Mucosa of rectum (tissue), 2 donors: ENCODE measurements around the gene PDIA5.
A peak's percentile ranks its signal among the peaks of the same experiment; 100 is the strongest.

Source experiments
- H3K27ac ChIP-seq, 2 donors: one replicate each; pipeline ENCODE4 v1.7.0; 2013; ENCODE audit warnings: inconsistent platforms in 2 of 2, low read depth in 2 of 2, low read length in 2 of 2
- H3K27me3 ChIP-seq, 2 donors: one replicate each; pipeline ENCODE4 v1.7.0; 2013; ENCODE audit warnings: low read length in 2 of 2; ENCODE audit not compliant: control insufficient read depth in 2 of 2, insufficient read depth in 2 of 2
- H3K36me3 ChIP-seq, 2 donors: one replicate each; pipeline ENCODE4 v1.7.0; 2013; ENCODE audit warnings: low read length in 2 of 2; ENCODE audit not compliant: control insufficient read depth in 2 of 2, insufficient read depth in 2 of 2
- H3K4me1 ChIP-seq, 2 donors: one replicate each; pipeline ENCODE4 v1.7.0; 2013; ENCODE audit warnings: low read length in 2 of 2, mild to moderate bottlenecking in 1 of 2; ENCODE audit not compliant: control insufficient read depth in 2 of 2, insufficient read depth in 2 of 2
- H3K4me3 ChIP-seq, 2 donors: one replicate each; pipeline ENCODE4 v1.7.0; 2013; ENCODE audit warnings: low read length in 2 of 2
- H3K9ac ChIP-seq, 2 donors: one replicate each; pipeline ENCODE4 v1.7.0; 2013; ENCODE audit warnings: low read length in 2 of 2, low read depth in 1 of 2, mild to moderate bottlenecking in 1 of 2
- H3K9me3 ChIP-seq, 2 donors: one replicate each; pipeline ENCODE4 v1.7.0; 2013; ENCODE audit warnings: low read length in 2 of 2; ENCODE audit not compliant: control insufficient read depth in 2 of 2
- donor health status: healthy.
- donor health status: Normal muscosa, but diverticular disease.

The PDIA5 gene

DNA sequence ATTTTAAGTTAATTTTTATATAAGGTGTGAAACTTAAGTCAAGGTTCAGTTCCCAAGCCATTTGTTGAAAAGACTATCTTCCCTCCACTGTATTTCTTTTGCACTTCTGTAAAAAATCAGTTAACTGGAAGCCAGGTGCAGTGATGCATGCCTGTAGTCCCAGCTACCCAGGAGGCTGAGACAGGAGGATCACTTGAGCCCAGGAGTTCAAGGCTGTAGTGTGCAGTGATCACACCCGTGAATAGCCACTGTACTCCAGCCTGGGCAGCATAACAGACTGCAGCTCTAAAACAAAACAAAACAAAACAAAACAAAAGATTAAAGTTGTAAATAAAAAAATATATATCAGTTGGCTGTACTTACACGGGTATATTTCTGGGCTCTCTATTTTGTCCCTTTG is 101.8 kb downstream of the PDIA5 start:
- no peak overlapping the region for H3K27ac ChIP-seq
- peaks cover 18 to 20% of the 10 kb centered on the region in 2 donors for H3K36me3 ChIP-seq
- no peaks in the 10 kb centered on the region for H3K4me1 ChIP-seq
- H3K4me3 ChIP-seq: no peak overlapping the region
- peaks cover 0 to 2% of the 10 kb centered on the region in 2 donors for H3K9me3 ChIP-seq
- no peaks in the 10 kb centered on the region for H3K27me3 ChIP-seq
- H3K9ac ChIP-seq: no peak overlapping the region

DNA sequence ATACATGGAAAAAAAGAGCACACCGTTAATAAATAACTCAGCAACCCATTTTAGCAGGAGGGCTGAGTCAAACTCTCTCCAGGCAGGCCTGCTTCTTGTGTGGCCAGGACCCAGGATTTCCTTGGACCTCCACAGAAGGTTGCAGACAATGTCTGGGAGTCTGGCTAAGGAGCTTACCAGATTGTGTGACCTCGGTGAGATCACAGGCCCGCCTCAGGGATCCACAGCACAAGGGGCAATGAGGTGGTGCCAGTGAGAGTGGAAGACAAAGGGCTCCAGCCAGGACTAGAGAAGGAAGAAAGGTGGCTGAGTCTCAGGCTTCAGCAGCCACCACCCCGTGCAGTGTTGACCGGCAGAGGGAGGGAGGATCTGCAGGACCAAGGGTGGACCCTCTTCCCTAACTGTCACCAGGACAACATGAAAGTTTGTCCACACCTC is 102.7 kb downstream of the PDIA5 start:
- H3K27me3 ChIP-seq: no peaks in the 10 kb centered on the region
- no peak overlapping the region for H3K4me3 ChIP-seq
- no peak overlapping the region for H3K27ac ChIP-seq
- H3K9ac ChIP-seq: no peak overlapping the region
- H3K9me3 ChIP-seq: peaks cover 0 to 2% of the 10 kb centered on the region in 2 donors
- no peaks in the 10 kb centered on the region for H3K4me1 ChIP-seq
- peaks cover 11 to 12% of the 10 kb centered on the region in 2 donors for H3K36me3 ChIP-seq

DNA sequence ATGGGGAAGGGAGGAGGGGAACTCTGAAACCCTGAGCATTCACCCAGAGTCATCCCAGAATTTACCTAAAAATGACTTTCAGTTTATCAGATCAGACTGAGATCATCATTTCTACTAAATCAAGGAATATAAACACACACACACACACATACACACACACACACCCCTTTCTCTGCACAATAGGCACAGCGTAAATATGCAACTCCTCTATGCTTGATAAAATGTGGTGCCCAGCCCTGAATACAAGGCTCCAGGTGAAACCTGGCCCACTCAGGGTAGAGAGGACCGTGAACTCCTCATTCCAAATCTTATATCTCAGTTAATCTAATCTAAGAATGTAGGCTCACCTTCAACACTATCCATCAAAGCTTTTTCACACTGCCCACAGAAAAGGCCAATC is 103.1 kb downstream of the PDIA5 start:
- Histone ChIP-seq H3K4me3 (no peak overlapping the region), H3K9ac (no peak overlapping the region), H3K4me1 (no peaks in the 10 kb centered on the region), H3K27me3 (no peaks in the 10 kb centered on the region), H3K27ac (no peak overlapping the region), H3K36me3 (peaks cover 7 to 8% of the 10 kb centered on the region in 2 donors), H3K9me3 (peaks cover 0 to 2% of the 10 kb centered on the region in 2 donors)

DNA sequence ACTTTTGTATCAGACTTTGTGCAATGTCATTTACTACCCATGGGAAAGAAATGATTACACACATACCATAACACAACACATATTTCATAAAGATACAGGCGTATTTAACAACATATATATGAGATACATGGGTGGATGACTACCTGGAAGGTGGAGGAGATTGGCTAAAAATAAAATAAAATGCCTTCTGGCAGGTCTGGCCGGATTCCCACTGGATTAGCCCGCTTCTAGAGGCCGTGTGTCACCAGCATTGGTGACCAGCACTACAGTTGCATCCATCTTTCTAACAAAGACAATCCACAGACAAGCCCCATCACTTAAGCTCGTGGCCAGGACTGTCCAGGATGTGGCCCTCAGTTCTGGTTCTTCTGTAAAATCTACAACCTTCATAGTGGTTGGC is 114.0 kb downstream of the PDIA5 start:
- H3K9ac ChIP-seq: no peak overlapping the region
- no peaks in the 10 kb centered on the region for H3K9me3 ChIP-seq
- no peaks in the 10 kb centered on the region for H3K36me3 ChIP-seq
- no peaks in the 10 kb centered on the region for H3K4me1 ChIP-seq
- H3K4me3 ChIP-seq: no peak overlapping the region
- H3K27me3 ChIP-seq: no peaks in the 10 kb centered on the region
- H3K27ac ChIP-seq: no peak overlapping the region

DNA sequence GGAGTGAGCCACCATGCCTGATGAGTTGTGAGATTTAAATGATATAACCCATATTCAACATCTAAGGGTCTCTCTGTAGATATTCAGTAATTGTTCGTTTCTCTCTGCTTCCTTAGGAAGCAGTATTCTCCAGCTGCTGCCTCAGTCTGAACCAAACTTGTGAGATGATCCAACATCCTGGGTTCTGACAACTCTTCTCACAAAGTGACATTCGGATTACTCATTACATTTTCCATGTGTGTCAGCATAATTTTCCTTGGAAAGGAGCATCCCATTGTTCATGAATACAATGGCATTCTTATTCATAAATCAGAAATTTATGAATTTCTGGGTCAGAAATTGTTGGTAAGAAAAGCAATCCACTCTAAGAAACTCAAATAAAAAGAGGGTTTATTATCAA is 119.9 kb downstream of the PDIA5 start:
- Histone ChIP-seq H3K36me3 (no peaks in the 10 kb centered on the region), H3K9me3 (no peaks in the 10 kb centered on the region), H3K4me3 (no peak overlapping the region), H3K9ac (no peak overlapping the region), H3K4me1 (no peaks in the 10 kb centered on the region), H3K27me3 (no peaks in the 10 kb centered on the region), H3K27ac (no peak overlapping the region)

DNA sequence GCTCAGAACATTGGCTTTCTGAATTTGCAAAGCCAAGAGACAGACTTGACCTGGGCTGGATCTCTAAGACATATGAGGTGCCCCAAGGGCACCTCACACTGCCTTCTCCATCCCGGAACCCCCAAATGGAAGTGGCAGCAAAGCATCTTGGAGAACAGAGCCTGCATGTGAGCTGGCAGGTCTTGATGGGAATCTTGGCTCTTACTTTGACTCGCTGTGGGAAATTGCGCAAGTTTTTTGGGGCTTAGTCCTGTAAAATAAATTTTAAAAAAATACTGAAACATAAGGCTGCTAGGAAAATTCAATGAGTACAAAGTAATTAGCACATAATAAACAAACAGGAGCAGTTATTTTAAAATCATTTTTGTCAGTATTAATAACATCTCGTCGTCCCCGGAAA is 121.2 kb downstream of the PDIA5 start:
- H3K4me1 ChIP-seq: no peaks in the 10 kb centered on the region

DNA sequence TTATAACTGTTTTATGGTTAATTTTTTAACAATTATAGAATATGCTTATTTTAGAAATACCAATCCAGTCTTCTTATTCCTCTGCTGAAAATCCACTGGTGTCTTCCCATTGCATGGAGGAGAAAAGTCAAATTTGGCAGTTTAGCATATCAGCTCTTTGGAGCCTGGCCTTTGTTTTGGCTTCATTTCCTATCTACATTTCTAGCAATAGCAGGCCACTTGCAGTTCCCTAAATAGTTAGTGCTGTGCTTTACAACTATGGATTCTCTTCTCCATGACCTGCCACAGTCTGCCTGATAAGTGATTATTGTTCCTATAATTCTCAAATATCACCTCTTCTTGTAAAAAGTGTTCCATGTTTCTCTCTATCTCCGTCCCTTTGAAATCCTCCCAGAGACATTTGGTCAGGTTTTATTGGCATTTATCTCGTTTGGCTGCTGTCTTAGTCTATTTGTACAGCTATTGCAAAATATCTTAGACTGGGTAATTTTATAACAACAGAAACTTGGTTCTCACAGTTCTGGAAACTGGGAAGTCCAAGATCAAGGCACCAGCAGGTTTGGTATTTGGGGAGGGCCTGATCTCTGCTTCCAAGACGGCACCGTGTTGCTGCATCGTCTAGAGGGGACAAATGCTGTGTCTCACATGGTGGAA is 126.8 kb downstream of the PDIA5 start:
- Histone ChIP-seq H3K9ac (no peak overlapping the region), H3K9me3 (no peaks in the 10 kb centered on the region), H3K4me3 (no peak overlapping the region), H3K27ac (no peak overlapping the region), H3K36me3 (no peaks in the 10 kb centered on the region), H3K27me3 (no peaks in the 10 kb centered on the region), H3K4me1 (no peaks in the 10 kb centered on the region)

More for the DNA sequence above, 121.2 kb downstream of the PDIA5 start:
- no peak overlapping the region for H3K4me3 ChIP-seq
- H3K9ac ChIP-seq: no peak overlapping the region
- H3K9me3 ChIP-seq: no peaks in the 10 kb centered on the region
- no peaks in the 10 kb centered on the region for H3K36me3 ChIP-seq
- H3K27me3 ChIP-seq: no peaks in the 10 kb centered on the region
- no peak overlapping the region for H3K27ac ChIP-seq

DNA sequence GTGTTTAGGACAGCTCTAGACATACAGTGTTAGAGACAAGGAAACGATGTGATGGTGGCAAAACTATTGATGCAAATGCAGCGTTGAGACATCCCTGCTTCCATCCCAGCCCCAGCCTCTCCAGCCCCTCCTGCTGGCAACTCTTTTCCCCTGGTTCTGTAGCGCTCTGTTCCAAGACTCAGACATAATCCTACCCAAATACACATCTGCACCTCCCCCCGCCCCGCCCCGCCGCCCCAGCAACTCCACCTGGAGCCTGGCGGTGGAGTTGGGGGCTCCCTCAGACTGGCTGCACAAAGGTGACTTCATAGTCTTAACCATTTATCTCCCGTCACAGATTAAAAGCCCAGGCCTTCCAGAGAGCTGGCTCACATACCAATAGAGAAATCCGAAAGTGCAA is 127.7 kb downstream of the PDIA5 start:
- Histone ChIP-seq H3K4me1 (no peaks in the 10 kb centered on the region), H3K9ac (no peak overlapping the region), H3K4me3 (no peak overlapping the region), H3K36me3 (no peaks in the 10 kb centered on the region), H3K9me3 (no peaks in the 10 kb centered on the region), H3K27ac (no peak overlapping the region), H3K27me3 (no peaks in the 10 kb centered on the region)

DNA sequence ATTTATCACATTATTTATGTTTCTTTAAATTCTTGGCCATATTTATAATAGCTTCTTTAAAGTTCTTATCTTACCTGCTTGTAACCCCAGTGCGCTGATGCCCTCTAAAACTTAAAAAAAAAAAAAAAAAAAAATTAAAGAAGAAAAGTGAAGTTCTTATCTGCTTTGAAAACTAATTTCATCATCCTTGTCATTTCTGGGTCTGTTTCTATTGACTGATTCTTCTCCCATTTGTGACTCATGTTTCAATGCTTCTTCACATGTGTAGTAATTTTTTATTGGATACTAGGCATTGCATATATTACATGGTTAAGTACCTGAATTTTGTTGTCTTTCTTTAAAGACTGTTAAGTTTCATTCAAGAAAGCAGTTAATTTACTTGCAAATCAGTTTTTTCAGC is 131.5 kb downstream of the PDIA5 start:
- Histone ChIP-seq H3K9me3 (no peaks in the 10 kb centered on the region), H3K9ac (no peak overlapping the region), H3K4me3 (no peak overlapping the region), H3K27me3 (no peaks in the 10 kb centered on the region), H3K4me1 (peaks cover 5 to 8% of the 10 kb centered on the region in 2 donors), H3K36me3 (no peaks in the 10 kb centered on the region), H3K27ac (no peak overlapping the region)

DNA sequence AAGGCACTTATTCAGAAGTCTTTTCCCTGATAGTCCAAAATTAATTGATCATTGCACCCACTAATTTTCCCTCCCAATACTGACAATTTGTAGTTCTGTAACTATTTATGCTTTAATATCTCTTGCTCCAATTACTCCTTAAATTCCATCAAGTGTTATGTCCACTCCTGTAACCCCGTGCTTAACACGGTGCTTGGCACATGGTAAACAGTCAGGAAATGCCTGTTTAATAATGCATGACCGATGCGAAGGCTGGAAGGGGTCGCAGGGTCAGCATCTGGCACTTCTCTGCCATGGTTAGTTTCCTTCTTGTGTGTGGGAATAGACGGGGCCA is 134.4 kb downstream of the PDIA5 start:
- Histone ChIP-seq H3K4me1 (peaks cover 5 to 8% of the 10 kb centered on the region in 2 donors), H3K9me3 (no peaks in the 10 kb centered on the region), H3K27ac (peak overlapping the region; percentile 62 to 91)

More for the DNA sequence above, 134.4 kb downstream of the PDIA5 start:
- H3K27me3 ChIP-seq: no peaks in the 10 kb centered on the region
- no peaks in the 10 kb centered on the region for H3K36me3 ChIP-seq
- H3K9ac ChIP-seq: peak overlapping the region; percentile 80 to 99
- peak overlapping the region; percentile 97 to 100 for H3K4me3 ChIP-seq
